Urothelium cell line (cell line): ENCODE results near the gene SNX13.
"Not testable (repeated sequence)": the region's sequence is repeated elsewhere in the genome, so short reads cannot be mapped to it uniquely, and the experiment has no call there.

Experiments used
- DNase-seq: peaks from one replicate; pipeline ENCODE4 v3.0.0; 2011; ENCODE audit warnings: low spot score, mixed read lengths
- FAIRE-seq: peaks from 2 replicates; lab custom pipeline; 2011; peaks lifted over from hg19 to GRCh38; lab: Jason Lieb, UNC

The SNX13 gene

DNA sequence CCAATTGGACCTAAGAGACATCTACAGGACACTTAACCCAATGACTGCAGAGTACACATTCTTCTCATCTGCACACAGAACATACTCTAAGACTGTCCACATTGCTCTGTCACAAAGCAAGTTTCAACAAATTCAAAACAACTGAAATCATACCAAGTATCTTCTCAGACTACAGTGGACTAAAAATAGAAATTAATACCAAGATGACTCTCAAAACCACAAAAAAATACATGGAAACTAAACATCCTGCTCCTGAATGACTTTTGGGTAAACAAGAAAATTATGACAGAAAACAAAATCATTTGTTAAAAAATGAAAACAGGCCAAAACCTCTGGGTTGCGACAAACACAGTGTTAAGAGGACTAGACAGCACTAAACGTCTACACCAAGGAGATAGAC, 24.5 kb downstream of the SNX13 start:
- DNase-seq (no peak), FAIRE-seq (no peak)

DNA sequence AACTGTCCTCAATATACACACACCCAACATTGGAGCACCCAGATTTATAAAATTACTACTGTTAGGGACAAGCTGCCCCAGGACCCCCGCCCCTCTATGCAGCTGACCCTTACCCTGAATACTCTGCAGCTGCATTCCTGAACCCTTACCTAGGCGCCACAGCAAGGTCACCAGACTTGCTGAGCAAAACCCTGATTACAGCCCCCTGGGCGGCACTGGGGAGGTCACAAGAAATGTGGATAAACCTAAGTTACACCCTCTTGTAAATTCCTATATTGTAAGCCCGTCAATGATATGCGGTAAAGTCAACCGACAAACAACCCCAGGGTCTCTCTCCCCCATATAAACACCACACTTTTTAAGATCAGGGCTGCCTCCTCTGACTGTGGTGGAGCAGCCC, 25.1 kb downstream of the SNX13 start:
- FAIRE-seq (no peak), DNase-seq (no peak)

DNA sequence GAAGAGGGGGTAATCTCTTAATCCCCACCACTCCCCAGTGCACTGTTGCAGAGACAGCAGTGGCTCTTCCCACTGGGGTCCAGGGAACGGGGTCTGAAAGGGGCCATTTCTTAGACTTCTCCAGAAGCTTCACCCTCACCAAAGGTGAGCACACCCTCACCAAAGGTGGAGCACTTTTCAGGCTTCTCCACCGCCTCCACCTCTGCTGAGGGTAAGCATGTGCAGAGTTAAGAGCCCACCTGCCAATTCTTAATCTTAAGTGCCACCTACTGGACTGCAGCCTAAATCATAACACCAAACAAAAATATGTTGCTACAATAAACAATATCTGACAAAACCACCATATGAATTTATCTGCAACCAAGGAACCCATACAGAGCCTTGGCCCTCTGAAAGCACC, 27.0 kb downstream of the SNX13 start:
- no peak for FAIRE-seq

DNA sequence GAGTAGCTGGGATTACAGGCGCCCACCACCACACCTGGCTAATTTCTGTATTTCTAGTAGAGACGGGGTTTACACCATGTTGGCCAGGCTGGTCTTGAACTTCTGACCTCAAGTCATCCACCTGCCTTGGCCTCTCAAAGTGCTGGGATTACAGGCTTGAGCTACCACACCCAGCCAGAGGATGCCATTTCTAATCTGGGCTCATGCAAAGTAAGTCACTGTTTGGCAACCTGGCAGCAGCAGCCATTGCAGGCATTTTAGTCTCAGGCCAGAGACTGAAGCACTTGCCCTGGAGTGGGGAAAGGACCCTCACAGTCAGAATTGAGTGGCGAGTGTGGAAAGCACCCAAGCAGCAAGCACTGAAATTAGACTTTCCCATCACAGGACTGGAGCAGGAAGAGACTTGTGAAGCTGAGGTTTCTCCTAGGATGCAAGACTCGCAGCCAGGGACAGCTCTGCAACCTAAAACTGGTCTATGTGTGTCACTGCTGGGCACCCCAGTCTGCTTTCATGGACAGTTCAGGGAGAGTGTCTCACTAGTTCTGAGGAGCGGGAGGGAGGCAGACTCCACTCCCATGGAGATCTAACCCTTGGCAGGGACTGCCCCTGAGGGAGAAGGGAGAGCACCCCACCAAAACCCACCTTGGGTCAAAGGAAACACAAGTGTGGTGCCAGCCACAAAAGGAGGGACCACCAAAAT, 27.6 kb downstream of the SNX13 start:
- FAIRE-seq (no peak), DNase-seq (no peak)

More for the DNA sequence above, 27.0 kb downstream of the SNX13 start:
- DNase-seq, result no peak

DNA sequence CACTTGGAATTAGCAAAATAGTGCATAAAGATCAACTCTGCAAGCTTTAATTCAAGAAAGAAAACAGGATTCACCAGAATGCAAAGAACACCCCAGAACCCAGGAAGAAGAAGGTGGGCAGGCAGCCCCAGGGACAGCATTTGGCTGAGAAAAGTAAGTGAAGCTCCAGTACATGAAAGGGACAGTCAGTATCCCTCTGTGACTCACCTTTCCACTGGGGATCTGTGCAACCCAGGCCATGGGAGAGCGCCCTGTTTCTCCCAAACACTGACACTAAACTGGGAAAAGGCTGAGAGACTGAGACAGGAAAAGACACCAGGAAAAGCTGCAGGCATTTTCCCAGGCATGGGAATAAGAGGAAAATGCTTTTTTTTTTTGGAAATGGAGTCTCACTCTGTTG, 28.2 kb downstream of the SNX13 start:
- no peak for DNase-seq

DNA sequence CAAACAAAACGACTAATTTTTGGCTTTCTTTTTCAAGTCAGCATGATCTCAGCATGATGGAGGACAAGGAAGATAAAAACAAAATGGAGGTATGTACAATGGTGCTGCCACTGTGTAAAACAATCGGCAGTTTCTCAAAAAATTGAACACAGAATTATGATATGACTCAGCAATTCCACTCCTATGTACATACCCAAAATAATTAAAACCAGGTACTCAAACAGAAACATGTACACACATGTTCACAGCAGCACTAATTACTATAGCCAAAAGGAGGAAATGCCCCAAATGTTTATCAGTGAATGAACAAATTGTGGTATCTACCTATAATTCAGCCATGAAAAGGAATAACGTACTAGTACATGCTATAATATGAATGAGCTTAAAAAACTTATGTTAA, 29.9 kb downstream of the SNX13 start:
- FAIRE-seq (no peak), DNase-seq (no peak)

More for the DNA sequence above, 28.2 kb downstream of the SNX13 start:
- no peak for FAIRE-seq

DNA sequence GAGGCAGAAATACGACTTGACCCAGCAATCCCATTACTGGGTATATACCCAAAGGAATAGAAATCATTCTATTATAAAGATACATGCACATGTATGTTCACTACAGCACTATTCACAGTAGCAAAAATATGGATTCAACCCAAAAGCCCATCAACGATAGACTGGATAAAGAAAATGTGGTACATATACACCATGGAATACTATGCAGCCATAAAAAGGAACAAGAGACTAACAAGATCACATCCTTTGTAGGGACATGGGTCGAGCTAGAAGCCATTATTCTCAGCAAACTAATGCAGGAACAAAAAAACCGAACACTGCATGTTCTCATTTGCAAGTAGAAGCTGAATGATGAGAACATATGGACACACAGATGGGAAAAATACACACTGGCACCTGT, 31.0 kb downstream of the SNX13 start:
- FAIRE-seq, DNase-seq: not testable (repeated sequence)

DNA sequence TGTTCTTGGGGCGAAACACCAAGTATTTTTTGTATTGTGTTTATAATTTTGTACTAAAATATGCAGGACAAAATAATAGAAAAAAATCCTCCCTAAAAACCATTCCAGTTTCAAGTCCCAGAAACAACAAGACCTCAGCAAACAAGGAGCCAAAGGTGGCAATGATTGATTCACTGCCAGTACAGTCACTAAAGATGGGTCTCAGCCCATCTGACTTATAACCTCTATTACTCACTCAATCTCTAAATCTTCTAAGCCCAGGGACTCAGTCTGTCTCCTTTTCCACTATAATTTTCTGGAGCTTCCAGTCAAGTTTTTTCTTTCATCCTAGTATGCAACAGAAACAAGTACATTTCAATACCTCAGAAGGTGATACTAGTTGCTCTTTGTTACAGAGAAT, 33.3 kb downstream of the SNX13 start:
- FAIRE-seq, result no peak
- no peak for DNase-seq

DNA sequence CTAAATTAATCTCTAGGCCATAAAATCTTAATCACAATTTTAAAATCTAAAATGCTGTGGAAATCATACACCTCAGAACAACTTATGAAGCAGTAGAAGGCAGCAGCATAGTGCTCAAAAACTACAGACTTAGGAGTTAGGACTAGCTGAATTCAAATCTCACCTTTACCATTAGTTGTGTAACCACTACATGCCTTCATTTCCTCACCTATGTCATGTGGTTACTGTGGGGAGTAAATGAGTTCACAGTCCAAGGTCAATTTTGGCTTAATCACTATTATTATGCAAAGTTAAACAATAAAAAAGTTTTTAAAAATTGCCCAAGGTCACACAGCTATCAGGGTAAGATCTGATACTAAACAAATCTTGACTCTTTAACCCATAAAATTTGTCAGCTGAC, 37.0 kb downstream of the SNX13 start:
- DNase-seq, result no peak
- FAIRE-seq, result no peak

DNA sequence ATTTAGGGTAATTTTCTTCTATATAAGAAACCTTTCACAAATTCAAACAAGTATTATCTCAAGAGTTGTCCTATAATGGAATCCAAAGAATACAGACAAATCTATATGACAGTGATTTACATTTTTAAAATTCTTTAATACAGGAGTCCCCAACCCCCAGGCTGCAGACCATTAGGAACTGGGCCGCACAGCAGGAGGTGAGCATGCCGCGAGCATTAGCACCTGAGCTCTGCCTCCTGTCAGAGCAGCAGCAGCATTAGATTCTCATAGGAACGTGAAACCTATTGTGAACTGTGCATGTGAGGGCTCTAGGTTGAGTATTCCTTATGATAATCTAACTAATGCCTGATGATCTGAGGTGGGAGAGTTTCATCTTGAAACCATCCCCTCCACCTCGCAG, 37.7 kb downstream of the SNX13 start:
- no peak for DNase-seq
- no peak for FAIRE-seq

DNA sequence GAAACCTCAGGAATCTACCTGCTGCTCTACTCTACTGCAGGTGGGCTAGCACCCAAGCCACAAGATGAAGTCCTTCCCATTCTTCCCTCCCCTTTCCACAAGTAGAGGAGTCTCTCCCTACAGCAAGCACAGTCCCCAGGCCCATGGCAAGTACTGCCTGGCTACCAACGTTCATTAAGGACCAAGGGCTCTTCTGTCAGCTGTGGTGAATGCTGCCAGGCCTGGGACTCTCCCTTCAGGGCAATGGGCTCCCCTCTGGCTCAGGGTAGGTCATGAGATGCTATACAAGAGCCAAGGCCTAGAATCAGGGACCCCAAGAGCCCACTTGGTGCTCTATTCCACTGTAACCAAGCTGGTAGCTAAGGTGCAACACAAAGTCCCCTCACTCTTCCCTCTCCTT, 39.8 kb downstream of the SNX13 start:
- DNase-seq, result no peak
- no peak for FAIRE-seq

DNA sequence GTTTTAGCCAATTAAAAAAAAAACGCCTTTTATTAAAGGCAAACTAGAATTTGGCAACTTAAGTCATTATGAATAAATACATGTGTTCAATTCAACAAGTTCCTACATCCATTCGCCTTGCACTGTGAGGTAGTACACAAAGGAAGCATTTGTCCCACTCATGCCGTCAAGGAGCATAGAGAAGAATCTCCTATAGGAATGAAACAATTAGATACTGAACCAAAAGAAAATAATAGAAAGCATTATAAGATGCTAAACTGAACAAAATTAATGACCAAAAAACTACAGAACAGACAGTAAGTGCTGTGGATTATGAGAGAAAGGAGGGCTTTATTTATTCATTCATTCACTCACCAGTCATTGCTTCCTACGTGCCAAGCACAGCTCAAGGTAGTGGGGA, 42.2 kb downstream of the SNX13 start:
- DNase-seq (no peak), FAIRE-seq (no peak)

DNA sequence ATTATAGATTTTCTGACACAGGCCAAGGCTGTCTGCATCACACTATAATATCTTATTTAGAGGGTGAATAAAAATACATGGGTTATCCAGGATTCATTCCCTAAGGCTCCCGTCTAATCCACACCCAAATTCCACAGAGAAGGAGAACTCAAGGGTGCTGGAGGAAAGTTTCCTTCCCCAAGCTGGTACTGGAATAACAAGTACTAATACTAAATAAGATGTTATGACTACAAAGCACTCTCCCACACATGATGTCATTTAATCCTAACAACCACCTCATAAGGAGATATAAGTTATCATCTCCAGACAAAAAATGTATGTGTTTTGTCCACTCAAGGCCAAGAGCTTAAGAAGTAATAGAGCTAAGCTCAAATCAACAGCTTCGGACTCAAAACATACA, 53.0 kb downstream of the SNX13 start:
- FAIRE-seq (no peak), DNase-seq (no peak)

DNA sequence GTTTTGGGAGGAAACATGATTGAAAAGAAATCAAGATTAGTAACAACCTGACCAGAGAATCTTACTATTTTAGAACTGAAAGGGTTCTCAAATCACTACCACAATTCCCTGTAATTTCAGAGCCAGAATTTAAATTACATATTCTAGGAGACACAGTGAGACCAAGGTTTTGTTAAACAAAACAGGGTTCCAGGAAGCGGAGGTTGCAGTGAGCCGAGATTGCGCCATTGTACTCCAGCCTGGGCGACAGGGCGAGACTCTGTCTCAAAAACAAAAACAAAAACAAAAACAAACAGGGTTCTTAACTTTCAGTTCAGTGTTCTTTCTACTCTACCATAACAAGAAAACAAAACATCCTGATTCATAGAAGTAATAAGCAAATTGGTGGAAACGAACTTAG, 57.6 kb downstream of the SNX13 start:
- FAIRE-seq (no peak), DNase-seq (no peak)

DNA sequence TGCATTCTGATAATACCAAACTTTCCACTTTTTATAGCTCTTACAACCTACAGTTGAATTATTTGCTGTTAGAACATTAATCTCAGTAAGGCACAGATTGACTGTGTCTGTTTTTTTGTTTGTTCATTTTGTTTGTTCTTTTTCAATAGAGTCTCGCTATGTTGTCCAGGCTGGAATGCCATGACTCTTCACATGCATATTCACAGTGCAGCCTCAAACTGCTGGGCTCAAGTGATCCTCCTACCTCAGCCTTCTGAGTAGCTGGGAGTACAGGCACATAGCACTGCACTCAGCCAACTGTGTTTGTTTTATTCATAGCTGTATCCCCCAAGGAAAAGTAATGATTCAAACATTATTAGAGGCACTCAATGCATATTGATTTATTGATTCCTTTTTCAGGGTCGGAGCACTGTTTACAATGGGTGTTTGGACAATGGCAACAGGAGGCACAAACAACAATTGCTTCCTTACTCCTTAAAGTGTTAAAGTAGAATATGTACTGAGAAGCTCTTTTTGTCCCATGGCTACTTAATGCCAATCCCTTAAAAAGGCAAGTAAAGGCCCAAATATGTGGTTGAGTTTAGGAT, 61.1 kb downstream of the SNX13 start:
- FAIRE-seq (no peak), DNase-seq (no peak)

DNA sequence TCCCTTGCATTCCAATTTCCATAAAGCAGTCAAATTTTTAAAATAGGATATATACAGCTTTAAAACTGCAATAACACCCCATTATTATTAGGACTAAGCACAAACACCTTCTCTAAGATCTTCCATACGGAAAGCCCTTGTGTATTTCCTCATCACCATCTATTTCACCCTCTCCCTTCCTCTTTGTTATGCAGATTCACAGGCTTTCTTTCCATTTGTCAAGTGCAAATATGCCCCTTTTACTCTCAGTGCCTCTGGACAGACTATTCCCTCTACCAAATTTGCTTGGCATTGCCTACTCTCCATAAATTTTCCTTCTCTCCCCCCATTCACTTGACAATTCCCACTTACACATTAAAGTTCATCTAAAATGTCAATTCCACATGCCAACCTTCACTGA, 61.7 kb downstream of the SNX13 start:
- DNase-seq (no peak), FAIRE-seq (no peak)

DNA sequence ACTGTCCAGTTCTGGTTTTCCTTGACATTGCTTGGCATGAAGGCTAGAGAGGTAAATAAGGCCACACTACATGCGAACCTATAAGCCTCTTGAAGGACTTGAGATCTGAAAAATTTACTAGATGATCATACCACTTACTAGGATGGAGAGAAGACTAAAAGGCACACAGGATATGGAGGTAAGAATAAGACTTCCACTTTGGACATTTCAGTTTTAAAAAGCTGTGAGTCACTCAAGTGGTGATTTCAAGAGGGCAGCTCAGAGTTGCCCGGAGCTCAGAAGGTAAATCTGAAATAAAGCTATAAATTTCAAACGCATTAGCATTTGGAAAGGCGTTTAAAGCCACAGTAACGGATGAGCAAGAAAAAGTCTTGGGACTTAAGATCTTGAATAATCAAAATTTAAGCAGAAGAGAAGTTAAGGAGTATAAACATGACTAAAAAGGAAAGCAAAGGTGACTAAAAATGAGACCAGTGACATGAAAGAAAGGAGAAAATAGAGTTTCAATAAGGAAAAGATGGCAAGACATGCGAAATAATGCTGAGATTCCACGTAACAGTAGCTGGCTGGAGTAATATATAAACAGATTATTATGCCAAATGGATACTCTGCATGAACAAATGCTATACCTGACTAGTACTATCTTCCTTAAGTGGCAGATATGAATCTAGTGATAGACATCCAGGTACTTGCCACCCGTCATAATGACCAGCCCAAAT, 68.3 kb downstream of the SNX13 start:
- DNase-seq (no peak), FAIRE-seq (no peak)

DNA sequence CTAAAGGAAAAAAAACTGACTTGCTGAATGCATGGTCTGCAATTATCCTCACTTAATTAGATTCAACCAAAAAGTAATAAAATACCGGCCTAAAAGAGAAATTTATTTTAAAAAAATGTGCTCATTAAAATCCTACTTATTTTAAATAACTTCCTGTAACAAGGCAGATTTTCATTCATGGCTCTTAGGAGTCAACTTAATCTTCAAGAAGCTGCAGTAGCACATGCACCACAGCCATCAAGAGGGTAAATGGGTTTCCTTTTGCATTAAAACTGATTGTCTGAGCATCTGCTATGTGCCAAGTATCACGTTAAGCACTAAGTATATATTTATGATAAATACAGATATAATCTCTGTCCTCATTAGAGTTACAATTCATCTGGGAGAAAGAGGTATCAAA, 69.9 kb downstream of the SNX13 start:
- DNase-seq, result no peak
- no peak for FAIRE-seq

DNA sequence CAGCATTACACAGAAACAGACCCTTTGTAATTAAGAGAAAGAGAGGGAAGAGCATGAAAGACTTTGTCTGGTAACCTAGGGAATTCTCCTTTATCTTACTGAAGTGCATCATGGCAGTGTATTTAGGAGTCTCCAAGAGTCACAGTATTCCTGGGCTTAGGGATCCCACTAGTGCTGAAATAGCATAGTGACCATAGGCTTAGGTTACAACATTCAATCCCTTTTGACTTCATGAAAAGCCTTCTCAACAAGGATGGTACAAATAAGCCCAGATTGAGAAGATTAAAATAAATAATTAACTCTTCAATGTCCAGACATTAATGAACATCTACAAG, 76.5 kb downstream of the SNX13 start:
- FAIRE-seq (no peak), DNase-seq (no peak)

DNA sequence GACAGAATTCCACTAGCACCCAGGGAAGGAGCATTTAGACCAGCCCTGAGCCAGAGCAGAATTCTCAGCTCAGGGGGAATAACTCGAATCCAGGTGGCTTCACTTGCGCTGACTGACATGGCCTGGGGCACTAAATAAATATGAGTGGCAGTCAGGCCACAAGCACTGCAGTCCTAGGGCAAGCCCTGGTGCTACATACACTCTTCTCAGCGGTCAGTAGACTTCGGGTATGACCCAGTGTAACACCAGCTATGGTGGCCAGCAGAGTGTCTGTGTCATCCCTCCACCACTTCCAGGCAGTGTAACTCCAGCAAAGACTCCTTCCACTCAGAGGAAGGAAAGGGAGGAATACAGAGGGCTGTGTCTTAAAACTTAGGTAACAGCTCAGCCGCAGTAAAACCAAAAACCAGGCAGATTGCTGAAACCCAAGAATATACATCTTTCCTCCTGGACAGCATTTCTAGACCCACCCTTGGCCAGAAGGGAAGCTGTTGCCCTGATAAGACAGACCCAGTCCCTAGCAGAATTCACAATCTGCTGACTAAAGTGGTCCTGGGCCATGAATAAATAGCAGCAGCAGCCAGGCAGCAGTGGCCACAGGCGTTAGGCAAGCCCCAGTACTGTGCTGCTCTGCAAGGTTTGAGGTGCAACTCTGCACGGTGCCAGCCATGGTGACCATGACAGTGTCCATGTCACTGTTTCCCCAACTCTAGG, 77.0 kb downstream of the SNX13 start:
- FAIRE-seq (no peak), DNase-seq (no peak)

DNA sequence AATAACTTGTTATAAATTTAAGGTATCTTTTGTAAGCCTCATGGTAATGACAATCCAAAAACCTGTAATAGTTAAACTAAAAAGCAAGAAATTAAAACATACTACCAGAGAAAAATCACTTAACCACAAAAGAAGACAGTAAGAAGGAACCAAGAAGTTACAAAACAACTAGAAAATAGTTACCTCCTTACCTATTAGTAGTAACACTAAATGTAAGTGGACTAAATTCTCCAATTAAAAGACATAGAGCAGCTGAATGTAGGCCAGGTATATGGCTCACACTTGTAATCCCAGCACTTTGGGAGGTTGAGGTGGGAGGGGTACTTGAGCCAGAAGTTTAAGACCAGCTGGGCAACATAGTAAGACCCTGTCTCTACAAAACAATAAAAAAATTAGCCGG, 84.0 kb downstream of the SNX13 start:
- no peak for DNase-seq
- no peak for FAIRE-seq

DNA sequence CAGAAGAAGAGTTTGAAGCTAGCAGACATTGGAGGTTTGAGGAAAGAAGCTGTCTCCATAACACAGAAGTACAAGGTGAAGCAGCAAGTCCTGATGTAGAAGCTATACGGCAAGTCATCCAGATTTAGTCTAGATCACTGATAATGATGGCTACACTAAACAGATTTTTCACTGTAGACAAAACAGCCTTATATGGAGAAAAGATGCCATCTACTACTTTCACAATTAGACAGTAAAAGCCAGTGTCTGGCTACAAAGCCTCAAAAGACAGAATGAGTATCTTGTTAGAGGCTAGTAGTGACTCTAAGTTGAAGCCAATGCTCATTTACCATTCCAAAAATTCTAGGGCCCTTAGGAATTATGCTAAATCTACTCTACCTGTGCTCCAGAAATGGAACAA, 85.1 kb downstream of the SNX13 start:
- DNase-seq (no peak), FAIRE-seq (no peak)
